ENCODE measurements around the gene PLPPR1.

PLPPR1 gene

GRCh38 chr9:101197026-101197425, 168.5 kb downstream of the PLPPR1 start:
- no peak overlapping the region for H3K9ac ChIP-seq (ENCODE audit: low read length)
- no peaks in the 10 kb centered on the region for H3K79me2 ChIP-seq (ENCODE audit: low read length)
- H3F3A ChIP-seq (ENCODE audit: insufficient read depth, low read length) = no peaks in the 10 kb centered on the region
- H3K9me2 ChIP-seq (replicated peaks; ENCODE audit: insufficient read depth, low read length) = no peaks in the 10 kb centered on the region
- H3K36me3 ChIP-seq (replicated peaks; ENCODE audit: insufficient read depth, low read length) = no peaks in the 10 kb centered on the region
- no peak overlapping the region for H2AFZ ChIP-seq (ENCODE audit: low read length)
- no peak overlapping the region for H3K4me2 ChIP-seq (ENCODE audit: low read depth, low read length)
- H3K4me1 ChIP-seq (ENCODE audit: low read length) = no peaks in the 10 kb centered on the region
- H3K4me3 ChIP-seq (ENCODE audit: low read length) = no peak overlapping the region
- no peak for DNase-seq
- H4K20me1 ChIP-seq (ENCODE audit: insufficient read depth, low read length) = no peaks in the 10 kb centered on the region
- H3K27me3 ChIP-seq (replicated peaks; ENCODE audit: insufficient read depth, low read length) = no peaks in the 10 kb centered on the region
- no peak overlapping the region for H3K27ac ChIP-seq (ENCODE audit: low read length)
- H3K9me3 ChIP-seq (replicated peaks; ENCODE audit: insufficient read depth, low read length) = no peaks in the 10 kb centered on the region
- TF ChIP-seq EZH2 (optimal IDR thresholded peaks at IDR 0.05; ENCODE audit: low read depth, low read length) = no peak
- no peak for TF ChIP-seq EZH2phosphoT487 (IDR thresholded peaks at IDR 0.05; ENCODE audit: low read length)
- TF ChIP-seq CTCF (IDR thresholded peaks at IDR 0.05; ENCODE audit: low read length) = no peak

GRCh38 chr9:101200852-101201251, 172.3 kb downstream of the PLPPR1 start:
- no peaks in the 10 kb centered on the region for H3K36me3 ChIP-seq (replicated peaks; ENCODE audit: insufficient read depth, low read length)
- H2AFZ ChIP-seq (ENCODE audit: low read length) = no peak overlapping the region
- no peaks in the 10 kb centered on the region for H3K27me3 ChIP-seq (replicated peaks; ENCODE audit: insufficient read depth, low read length)
- H3K9me3 ChIP-seq (replicated peaks; ENCODE audit: insufficient read depth, low read length) = no peaks in the 10 kb centered on the region
- no peaks in the 10 kb centered on the region for H3K4me1 ChIP-seq (ENCODE audit: low read length)
- no peaks in the 10 kb centered on the region for H3K9me2 ChIP-seq (replicated peaks; ENCODE audit: insufficient read depth, low read length)
- H4K20me1 ChIP-seq (ENCODE audit: insufficient read depth, low read length) = no peaks in the 10 kb centered on the region
- H3K9ac ChIP-seq (ENCODE audit: low read length) = no peak overlapping the region
- no peak overlapping the region for H3K27ac ChIP-seq (ENCODE audit: low read length)
- TF ChIP-seq EZH2phosphoT487 (IDR thresholded peaks at IDR 0.05; ENCODE audit: low read length) = no peak
- TF ChIP-seq CTCF (IDR thresholded peaks at IDR 0.05; ENCODE audit: low read length) = no peak
- TF ChIP-seq EZH2 (optimal IDR thresholded peaks at IDR 0.05; ENCODE audit: low read depth, low read length) = no peak
- no peak overlapping the region for H3K4me3 ChIP-seq (ENCODE audit: low read length)
- no peaks in the 10 kb centered on the region for H3F3A ChIP-seq (ENCODE audit: insufficient read depth, low read length)
- no peak overlapping the region for H3K4me2 ChIP-seq (ENCODE audit: low read depth, low read length)
- DNase-seq = no peak
- H3K79me2 ChIP-seq (ENCODE audit: low read length) = no peaks in the 10 kb centered on the region

GRCh38 chr9:101201630-101202029, 173.1 kb downstream of the PLPPR1 start:
- Histone ChIP-seq H3F3A (ENCODE audit: insufficient read depth, low read length) (no peaks in the 10 kb centered on the region), H3K4me2 (ENCODE audit: low read depth, low read length) (no peak overlapping the region), H3K9me3 (replicated peaks; ENCODE audit: insufficient read depth, low read length) (no peaks in the 10 kb centered on the region), H3K9ac (ENCODE audit: low read length) (no peak overlapping the region), H3K79me2 (ENCODE audit: low read length) (no peaks in the 10 kb centered on the region), H4K20me1 (ENCODE audit: insufficient read depth, low read length) (no peaks in the 10 kb centered on the region), H3K27me3 (replicated peaks; ENCODE audit: insufficient read depth, low read length) (no peaks in the 10 kb centered on the region), H3K4me1 (ENCODE audit: low read length) (no peaks in the 10 kb centered on the region), H3K4me3 (ENCODE audit: low read length) (no peak overlapping the region), H2AFZ (ENCODE audit: low read length) (no peak overlapping the region), H3K36me3 (replicated peaks; ENCODE audit: insufficient read depth, low read length) (no peaks in the 10 kb centered on the region), H3K9me2 (replicated peaks; ENCODE audit: insufficient read depth, low read length) (no peaks in the 10 kb centered on the region), H3K27ac (ENCODE audit: low read length) (no peak overlapping the region)
- TF ChIP-seq EZH2phosphoT487 (IDR thresholded peaks at IDR 0.05; ENCODE audit: low read length) (no peak), EZH2 (optimal IDR thresholded peaks at IDR 0.05; ENCODE audit: low read depth, low read length) (no peak), CTCF (IDR thresholded peaks at IDR 0.05; ENCODE audit: low read length) (no peak)
- no peak for DNase-seq
